GM18520 (cell line): ENCODE measurements around the gene DYRK1A.

Source experiments
- ATAC-seq: cut with Tn5 transposase; IDR thresholded peaks from one replicate; pipeline ENCODE4 v1.9.1; 2021; ENCODE audit not compliant: unreplicated experiment

Gene DYRK1A

GRCh38 chr21:37563641-37564340 lies 197.2 kb downstream of the DYRK1A start:
- peak; percentile 69 for ATAC-seq

DNA sequence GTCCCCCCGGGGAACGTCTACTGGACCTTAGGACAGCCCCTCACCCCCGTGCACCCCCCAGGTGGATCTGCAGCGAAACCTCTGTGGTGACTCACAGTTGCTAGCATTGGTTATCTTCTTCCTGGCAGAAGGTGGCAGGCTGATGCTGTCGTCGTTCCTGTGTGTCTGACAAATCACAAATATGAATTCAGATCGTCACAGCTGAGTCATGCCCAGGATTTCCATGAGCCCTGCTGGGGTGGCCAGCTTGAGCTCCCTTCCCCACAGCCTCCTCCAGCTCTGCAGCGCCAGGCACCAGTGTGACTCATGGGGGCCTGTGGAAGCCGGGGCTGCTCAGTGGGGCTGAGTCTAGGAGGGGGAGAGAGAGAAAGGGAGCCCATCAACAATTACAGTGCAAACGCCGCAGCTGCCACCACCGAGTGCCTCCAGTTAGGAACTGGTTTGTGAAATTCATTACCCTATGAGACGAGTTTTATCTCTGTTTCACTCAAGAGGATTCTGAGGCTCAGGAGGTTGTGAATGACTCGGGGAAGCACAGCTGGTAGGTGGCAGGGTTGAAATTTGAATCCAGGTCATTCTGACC lies 197.9 kb downstream of the DYRK1A start:
- ATAC-seq = peak; percentile 51

DNA sequence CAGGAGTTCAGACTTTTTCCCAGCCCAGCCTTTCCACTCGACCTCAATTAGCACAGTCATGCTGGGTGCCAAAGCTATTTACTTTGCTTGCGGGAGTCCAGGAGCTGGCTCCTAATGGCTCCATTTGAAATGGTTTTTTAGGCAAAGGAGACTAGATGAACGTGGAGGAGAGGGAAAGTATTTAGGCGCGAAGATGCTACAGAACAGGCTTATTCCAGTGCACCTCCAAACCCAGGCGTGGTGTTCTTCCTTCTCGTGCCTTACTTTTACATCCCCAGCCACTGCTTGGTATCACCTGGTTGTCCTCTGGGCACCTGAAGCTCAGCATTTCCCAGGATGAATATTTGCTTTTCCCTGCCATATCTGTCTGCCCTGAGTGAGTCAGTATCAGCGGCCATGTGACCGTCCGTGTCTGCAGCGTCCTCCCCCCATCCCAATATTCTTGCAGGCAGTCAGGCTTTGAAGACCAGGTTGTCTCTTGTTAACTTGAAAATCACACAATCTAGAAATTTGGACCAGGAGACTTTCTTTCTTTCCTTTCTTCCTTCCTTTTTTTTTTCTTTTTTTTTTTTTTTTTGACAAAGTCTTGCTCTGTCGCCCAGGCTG lies 198.5 kb downstream of the DYRK1A start:
- ATAC-seq = no peak

DNA sequence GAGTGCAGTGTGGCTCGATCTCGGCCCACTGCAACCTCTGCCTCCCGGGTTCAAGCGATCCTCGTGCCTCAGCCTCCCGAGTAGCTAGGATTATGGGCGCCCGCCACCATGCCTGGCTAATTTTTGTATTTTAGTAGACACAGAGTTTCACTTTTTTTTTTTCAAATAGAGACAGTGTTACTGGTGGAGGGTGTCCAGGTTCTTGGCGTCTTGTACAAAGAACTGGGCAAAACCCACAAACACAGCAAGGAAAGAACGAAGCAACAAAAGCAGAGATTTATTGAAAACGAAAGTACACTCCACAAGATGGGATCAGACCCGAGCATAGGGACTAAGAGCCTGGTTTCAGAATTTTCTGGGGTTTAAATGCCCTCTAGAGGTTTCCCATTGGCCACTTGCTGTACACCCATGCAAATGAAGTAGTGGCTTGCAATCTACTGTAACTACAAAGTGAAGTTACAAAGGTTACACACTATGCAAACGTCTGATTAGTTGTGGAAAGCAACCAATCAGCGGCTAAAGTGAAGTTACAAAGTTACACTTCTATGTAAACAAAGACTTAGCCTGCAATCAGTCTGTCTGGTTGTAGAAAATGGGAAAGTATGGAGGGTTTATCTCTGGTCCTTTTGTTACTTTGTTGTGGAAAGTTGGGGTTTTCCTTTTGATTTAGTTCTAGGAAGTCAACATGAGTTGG lies 199.1 kb downstream of the DYRK1A start:
- no peak for ATAC-seq

GRCh38 chr21:37566790-37567615 lies 200.4 kb downstream of the DYRK1A start:
- ATAC-seq = no peak

- ATAC-seq = no peak
Observed at GRCh38 chr21:37568415-37568814, 201.8 kb downstream of the DYRK1A start.

DNA sequence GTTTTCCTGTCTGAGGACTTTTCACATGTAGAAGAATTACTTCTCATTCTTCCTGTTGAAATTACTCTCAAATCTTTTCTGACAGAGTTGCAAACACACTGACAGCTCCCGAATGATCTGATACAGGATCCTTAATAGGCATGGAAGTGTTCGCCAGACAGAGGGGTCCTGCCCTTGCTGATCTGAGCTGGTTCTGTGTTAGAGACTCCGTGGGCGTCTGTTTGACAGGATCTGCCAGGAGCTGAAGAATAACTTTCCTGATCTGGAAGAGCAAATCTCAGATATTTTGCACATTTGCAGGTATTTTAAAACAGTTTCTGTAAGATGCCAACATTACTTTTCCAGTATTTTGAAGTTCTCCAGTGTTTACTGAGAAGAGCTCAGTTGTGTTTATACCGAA lies 202.3 kb downstream of the DYRK1A start:
- ATAC-seq = no peak

DNA sequence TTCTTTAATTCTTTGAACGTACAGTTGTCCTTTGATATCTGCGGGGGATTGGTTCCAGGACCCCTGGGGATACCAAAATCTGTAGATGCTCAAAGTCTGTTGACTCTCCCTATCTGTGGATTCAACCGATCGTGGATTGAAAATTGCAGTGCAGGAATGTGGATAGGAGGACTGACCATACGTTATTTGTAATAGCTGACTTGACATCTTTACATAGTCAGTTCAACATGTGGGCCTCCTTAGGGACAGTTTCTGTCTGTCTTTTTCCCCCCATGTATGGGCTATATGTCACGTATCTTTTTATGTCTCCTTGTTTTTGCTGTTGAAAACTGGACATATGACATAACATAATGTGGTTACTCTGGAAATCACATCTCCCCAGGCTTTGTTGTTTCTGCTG lies 204.9 kb downstream of the DYRK1A start:
- no peak for ATAC-seq

- ATAC-seq = no peak
Observed at GRCh38 chr21:37574316-37574715, 207.7 kb downstream of the DYRK1A start.

DNA sequence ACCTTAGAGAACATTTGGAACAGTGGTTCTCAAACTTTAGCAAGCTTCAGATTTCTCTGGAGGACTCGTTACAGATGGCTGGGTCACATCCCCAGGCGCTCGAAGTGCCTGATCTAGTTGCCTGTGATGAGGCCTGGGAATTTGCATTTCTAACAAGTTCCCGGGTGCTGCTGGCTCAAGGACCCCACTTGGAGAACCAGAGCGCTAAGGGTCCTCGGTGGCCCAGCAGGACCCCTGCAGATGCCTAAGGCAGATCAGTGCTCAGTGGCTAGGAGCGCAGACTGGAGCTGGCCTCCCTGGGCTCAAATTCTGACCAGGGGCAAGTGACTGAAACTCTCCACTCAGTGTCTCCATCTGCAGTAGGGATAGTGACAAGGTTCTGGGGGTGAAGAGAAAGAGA lies 208.2 kb downstream of the DYRK1A start:
- no peak for ATAC-seq

- no peak for ATAC-seq
Observed at GRCh38 chr21:37575580-37575979, 209.0 kb downstream of the DYRK1A start.
